Measurements from ENCODE around the gene LEPROT. TPM values are rescaled to one million over a fixed set of nuclear protein-coding genes. Genes with fewer than 3 reads are reported as not detected.

The LEPROT gene
- total RNA-seq, 4 donors from 2014 or later: 74.0 to 96.8 (median 81.3) TPM

GRCh38 chr1:65431111-65431705 is 10.7 kb downstream of the LEPROT start:
- TF ChIP-seq, protein P1, sequence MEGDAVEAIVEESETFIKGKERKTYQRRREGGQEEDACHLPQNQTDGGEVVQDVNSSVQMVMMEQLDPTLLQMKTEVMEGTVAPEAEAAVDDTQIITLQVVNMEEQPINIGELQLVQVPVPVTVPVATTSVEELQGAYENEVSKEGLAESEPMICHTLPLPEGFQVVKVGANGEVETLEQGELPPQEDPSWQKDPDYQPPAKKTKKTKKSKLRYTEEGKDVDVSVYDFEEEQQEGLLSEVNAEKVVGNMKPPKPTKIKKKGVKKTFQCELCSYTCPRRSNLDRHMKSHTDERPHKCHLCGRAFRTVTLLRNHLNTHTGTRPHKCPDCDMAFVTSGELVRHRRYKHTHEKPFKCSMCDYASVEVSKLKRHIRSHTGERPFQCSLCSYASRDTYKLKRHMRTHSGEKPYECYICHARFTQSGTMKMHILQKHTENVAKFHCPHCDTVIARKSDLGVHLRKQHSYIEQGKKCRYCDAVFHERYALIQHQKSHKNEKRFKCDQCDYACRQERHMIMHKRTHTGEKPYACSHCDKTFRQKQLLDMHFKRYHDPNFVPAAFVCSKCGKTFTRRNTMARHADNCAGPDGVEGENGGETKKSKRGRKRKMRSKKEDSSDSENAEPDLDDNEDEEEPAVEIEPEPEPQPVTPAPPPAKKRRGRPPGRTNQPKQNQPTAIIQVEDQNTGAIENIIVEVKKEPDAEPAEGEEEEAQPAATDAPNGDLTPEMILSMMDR (IDR thresholded peaks at IDR 0.05; ENCODE audit: low read depth): no peak

GRCh38 chr1:65432918-65433317 is 12.4 kb downstream of the LEPROT start:
- TF ChIP-seq, protein P1 (IDR thresholded peaks at IDR 0.05; ENCODE audit: low read depth): no peak

- TF ChIP-seq, protein P1 (IDR thresholded peaks at IDR 0.05; ENCODE audit: low read depth): no peak
These were observed 13.8 kb downstream of the LEPROT start for GRCh38 chr1:65434255-65434654.

- TF ChIP-seq, protein P1 (IDR thresholded peaks at IDR 0.05; ENCODE audit: low read depth): no peak
These were observed 14.3 kb downstream of the LEPROT start for GRCh38 chr1:65434760-65435159.

GRCh38 chr1:65435987-65436386 is 15.5 kb downstream of the LEPROT start:
- TF ChIP-seq, protein P1 (IDR thresholded peaks at IDR 0.05; ENCODE audit: low read depth): no peak

GRCh38 chr1:65437616-65438015 is 17.1 kb downstream of the LEPROT start:
- TF ChIP-seq, protein P1 (IDR thresholded peaks at IDR 0.05; ENCODE audit: low read depth): no peak

GRCh38 chr1:65440322-65440900 is 19.9 kb downstream of the LEPROT start:
- TF ChIP-seq, protein P1 (IDR thresholded peaks at IDR 0.05; ENCODE audit: low read depth): no peak
